ENCODE data around the gene ZNF426.

- no peak for TF ChIP-seq CTCF (IDR thresholded peaks at IDR 0.05; ENCODE audit: extremely low read depth in 1 of 2, insufficient read depth in 1 of 2, low read depth in 1 of 2, low read length in 2 of 2)
- no peak for TF ChIP-seq POLR2A (IDR thresholded peaks at IDR 0.05; ENCODE audit: low read depth, low read length)
- TF ChIP-seq EZH2 (IDR thresholded peaks at IDR 0.05; ENCODE audit: borderline replicate concordance, low read depth, low read length, severe bottlenecking), result no peak
Observed at GRCh38 chr19:9500796-9501195, 37.6 kb downstream of the ZNF426 start.

All from endothelial cell of umbilical vein (primary cell).